NCI-H1048 (cell line): ENCODE data around the gene SLC22A31.

ENCODE experiments used
- DNase-seq: peaks from one replicate; lab custom pipeline; 2025; lab: John Stamatoyannopoulos, UW

The SLC22A31 gene

DNA sequence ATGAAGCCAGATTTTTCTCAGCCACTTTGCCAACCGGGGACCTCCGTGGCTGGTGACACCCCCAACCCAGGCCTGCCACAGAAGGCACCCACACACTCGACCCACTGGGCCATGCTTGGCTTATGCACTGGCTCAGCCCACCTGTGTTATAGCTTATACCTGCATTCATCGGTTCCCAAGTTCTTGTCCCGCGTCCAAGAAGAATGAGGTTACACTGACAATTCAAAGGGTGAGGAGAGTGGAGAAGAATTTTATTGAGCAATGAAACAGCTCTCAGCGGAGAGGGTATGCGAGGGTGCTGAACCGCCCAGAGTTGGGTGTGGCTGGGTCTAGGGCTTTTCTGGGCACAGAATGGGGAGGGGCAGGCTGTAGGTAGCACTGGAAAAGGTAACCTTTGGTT is 51.0 kb downstream of the SLC22A31 start:
- no peak for DNase-seq

DNA sequence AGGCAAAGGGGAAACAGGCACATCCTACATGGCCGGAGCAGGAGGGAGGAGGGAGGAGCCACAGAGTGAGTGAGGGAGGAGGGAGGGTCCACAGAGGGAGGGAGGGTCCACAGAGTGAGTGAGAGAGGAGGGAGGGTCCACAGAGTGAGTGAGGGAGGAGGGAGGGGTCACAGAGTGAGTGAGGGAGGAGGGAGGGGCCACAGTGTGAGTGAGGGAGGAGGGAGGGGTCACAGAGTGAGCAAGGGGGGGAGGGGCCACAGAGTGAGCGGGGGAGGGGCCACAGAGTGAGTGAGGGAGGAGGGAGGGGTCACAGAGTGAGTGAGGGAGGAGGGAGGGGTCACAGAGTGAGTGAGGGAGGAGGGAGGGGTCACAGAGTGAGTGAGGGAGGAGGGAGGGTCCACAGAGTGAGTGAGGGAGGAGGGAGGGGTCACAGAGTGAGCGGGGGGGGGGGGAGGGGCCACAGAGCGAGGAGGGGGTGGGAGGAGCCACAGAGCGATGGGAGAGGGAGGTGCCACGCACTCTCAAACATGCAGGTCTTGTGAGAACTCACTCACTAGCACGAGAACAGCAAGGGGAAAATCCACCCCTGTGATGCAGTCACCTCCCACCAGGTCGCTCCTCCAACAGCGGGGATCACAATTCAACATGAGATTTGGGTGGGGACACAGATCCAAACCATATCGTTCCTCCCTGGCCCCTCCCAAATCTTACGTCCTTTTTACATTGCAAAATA is 53.1 kb downstream of the SLC22A31 start:
- no peak for DNase-seq

DNA sequence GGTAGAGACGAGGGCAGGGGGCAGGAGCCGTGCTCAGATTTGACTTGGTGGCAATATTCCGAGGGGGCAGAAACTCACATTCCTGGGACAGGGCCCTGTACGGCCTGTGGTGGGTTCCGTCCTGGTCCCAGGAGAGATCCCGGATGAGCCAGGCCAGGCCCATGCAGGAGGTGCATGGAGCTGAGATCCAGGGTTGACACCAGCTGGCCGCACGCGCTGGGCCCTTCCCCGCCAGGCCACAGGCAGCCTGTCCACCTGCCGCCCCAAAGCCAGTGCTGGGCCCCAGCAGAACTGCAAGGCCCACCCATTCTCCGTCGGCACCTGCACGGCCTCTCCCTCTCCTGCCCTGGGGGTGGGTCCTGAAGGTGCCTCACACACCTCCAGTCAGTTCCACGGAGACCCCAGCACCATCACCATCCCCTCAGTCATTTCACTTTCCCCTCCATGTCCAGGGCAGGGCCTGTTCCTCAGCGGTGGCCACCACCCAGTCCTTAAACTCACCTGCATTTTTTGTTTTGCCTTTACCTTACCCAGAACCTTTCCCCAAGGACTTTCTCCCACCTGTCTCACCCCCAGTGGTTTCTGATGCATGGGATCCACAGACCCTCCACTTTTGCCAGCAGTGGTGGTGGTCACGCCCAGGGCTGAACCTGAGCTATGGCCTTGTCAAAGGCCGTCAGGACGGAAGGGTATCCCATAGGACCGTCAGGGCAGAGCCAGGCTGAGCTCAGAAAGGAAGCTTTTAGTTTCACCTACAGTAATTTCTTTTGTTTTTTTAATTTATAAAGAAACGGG is 53.9 kb downstream of the SLC22A31 start:
- DNase-seq = no peak
